HCT116 (cell line): ENCODE data around the gene ROMO1. TPM values are rescaled to one million over a fixed set of nuclear protein-coding genes. Genes with fewer than 3 reads are reported as not detected.

Source experiments
- ATAC-seq: fragments of 200-7000 bp; cut with Tn5 transposase; 2 replicates; pipeline ENCODE4 v1.9.1; 2020; ENCODE audit warnings: mild to moderate bottlenecking, moderate library complexity
- BruUV-seq: library from RNA; stranded (reverse); fragments of 400-500 nt; replicated peaks from 2 replicates; lab custom pipeline; 2021; lab: Mats Ljungman, UMichigan
- CTCF ChIA-PET: fragments of 300-600 bp; sonication (Branson Sonifier 250); formaldehyde crosslinking; loops from one replicate; lab custom pipeline; 2021; ENCODE audit warnings: antibody characterized with exemption; lab: Charles Lee
- POLR2A ChIA-PET: fragments of 300-600, 350-600 bp; sonication (Branson Sonifier 250); formaldehyde crosslinking; loops from one replicate; lab custom pipeline; 2021; ENCODE audit warnings: antibody characterized with exemption; lab: Charles Lee
- RAD21 ChIA-PET, 2 experiments: fragments of 300-600 bp; sonication (Branson Sonifier 250); formaldehyde crosslinking; loops; one replicate each; lab custom pipeline; 2023; ENCODE audit warnings: low total read pairs in 2 of 2; ENCODE audit not compliant: uncharacterized antibody in 2 of 2, unreplicated experiment in 2 of 2, low non-redundant PET in 1 of 2; lab: Charles Lee
- DNase-seq: peaks from one replicate; pipeline ENCODE4 v3.0.0-alpha.2; 2010; ENCODE audit warnings: low read depth, low spot score
- H2AFZ ChIP-seq: fragments of 200-600 bp; shearing (Covaris generic), sonication (generic); 2 replicates; pipeline ENCODE4 v1.6.1; 2017; ENCODE audit warnings: low read depth, mixed run types, mixed read lengths, antibody characterized with exemption, low read length; ENCODE audit not compliant: poor library complexity, severe bottlenecking
- H3K27ac ChIP-seq: 2 replicates; pipeline ENCODE4 v1.5.1; 2012; ENCODE audit warnings: low read depth, low read length
- H3K27me3 ChIP-seq: fragments of 200-600 bp; sonication (generic); 2 replicates; pipeline ENCODE4 v1.6.1; 2016; ENCODE audit warnings: mixed run types, low read length, mixed read lengths; ENCODE audit not compliant: insufficient read depth
- H3K36me3 ChIP-seq, 2 experiments: fragments of 200-500 bp in 1 of 2; fragments of 200-600 bp in 1 of 2; sonication (Bioruptor generic) in 1 of 2; sonication (generic) in 1 of 2; 2 replicates each; pipeline versions ENCODE4 v1.5.1 to v1.6.1; 2014 to 2016; ENCODE audit warnings: low read length in 2 of 2, inconsistent platforms in 1 of 2, mixed read lengths in 1 of 2, mixed run types in 1 of 2; ENCODE audit not compliant: insufficient read depth in 2 of 2, control insufficient read depth in 1 of 2
- H3K4me1 ChIP-seq, 2 experiments: fragments of 200-600 bp in 1 of 2; sonication (generic) in 1 of 2; 2 replicates each; pipeline versions ENCODE4 v1.5.1 to v1.6.1; 2012 to 2017; ENCODE audit warnings: low read length in 2 of 2, inconsistent platforms in 1 of 2, mild to moderate bottlenecking in 1 of 2, mixed read lengths in 1 of 2, mixed run types in 1 of 2, moderate library complexity in 1 of 2; ENCODE audit not compliant: insufficient read depth in 2 of 2, control insufficient read depth in 1 of 2
- H3K4me2 ChIP-seq: fragments of 200-600 bp; sonication (generic); 2 replicates; pipeline ENCODE4 v1.6.1; 2017; ENCODE audit warnings: mixed run types, low read length, mixed read lengths
- H3K4me3 ChIP-seq, 2 experiments: fragments of 200-600 bp in 1 of 2; sonication (generic) in 1 of 2; replicated peaks in 1 of 2; 2 replicates each; pipeline ENCODE4 v1.5.1; 2011 to 2016; ENCODE audit warnings: low read length in 2 of 2, control low read depth in 1 of 2, low read depth in 1 of 2, mild to moderate bottlenecking in 1 of 2, mixed read lengths in 1 of 2, mixed run types in 1 of 2
- H3K79me2 ChIP-seq: fragments of 200-600 bp; sonication (generic); 2 replicates; pipeline ENCODE4 v1.6.1; 2017; ENCODE audit warnings: mild to moderate bottlenecking, mixed run types, low read length, moderate library complexity, mixed read lengths; ENCODE audit not compliant: insufficient read depth
- H3K9ac ChIP-seq: fragments of 200-600 bp; sonication (generic); 2 replicates; pipeline ENCODE4 v1.6.1; 2016; ENCODE audit warnings: low read length, mixed read lengths
- H3K9me2 ChIP-seq: fragments of 200-600 bp; sonication (generic), shearing (Covaris generic); 2 replicates; pipeline ENCODE4 v1.6.1; 2017; ENCODE audit warnings: mixed run types, mild to moderate bottlenecking, moderate library complexity; ENCODE audit not compliant: insufficient read depth
- H3K9me3 ChIP-seq, 2 experiments: fragments of 200-500 bp in 1 of 2; fragments of 200-600 bp in 1 of 2; sonication (Bioruptor generic) in 1 of 2; sonication (generic) in 1 of 2; 2 replicates each; pipeline ENCODE4 v1.6.1; 2014 to 2017; ENCODE audit warnings: low read length in 2 of 2, mixed read lengths in 2 of 2, inconsistent platforms in 1 of 2, low read depth in 1 of 2, mild to moderate bottlenecking in 1 of 2, mixed run types in 1 of 2, moderate library complexity in 1 of 2; ENCODE audit not compliant: control insufficient read depth in 1 of 2, insufficient read depth in 1 of 2
- H4K20me1 ChIP-seq: fragments of 200-600 bp; sonication (generic), shearing (Covaris generic); 2 replicates; pipeline ENCODE4 v1.6.1; 2017; ENCODE audit warnings: mixed run types, mild to moderate bottlenecking, moderate library complexity; ENCODE audit not compliant: insufficient read depth
- CBX3 ChIP-seq: IDR thresholded peaks from 2 replicates; pipeline ENCODE4 v1.6.1; 2012; ENCODE audit warnings: low read depth
- EGR1 ChIP-seq: IDR thresholded peaks from 2 replicates; pipeline ENCODE4 v1.6.1; 2012; ENCODE audit warnings: low read depth
- ELF1 ChIP-seq: IDR thresholded peaks from 2 replicates; pipeline ENCODE4 v1.6.1; 2012; ENCODE audit warnings: low read depth, borderline replicate concordance
- EZH2phosphoT487 ChIP-seq: fragments of 200-600 bp; IDR thresholded peaks from 2 replicates; pipeline ENCODE4 v1.6.1; 2018; ENCODE audit warnings: antibody characterized with exemption, borderline replicate concordance
- SP1 ChIP-seq: IDR thresholded peaks from 2 replicates; pipeline ENCODE4 v1.6.1; 2012; ENCODE audit warnings: low read depth
- TCF7L2 ChIP-seq: IDR thresholded peaks from 2 replicates; pipeline ENCODE4 v1.7.0; 2011; ENCODE audit warnings: borderline replicate concordance, inconsistent platforms; ENCODE audit not compliant: insufficient read depth, insufficient read length; ENCODE audit errors: extremely low read depth
- ZNF274 ChIP-seq: fragments of 200-500 bp; sonication (Bioruptor generic); IDR thresholded peaks from 2 replicates; pipeline ENCODE4 v1.6.1; 2014; ENCODE audit warnings: mild to moderate bottlenecking, low read depth, low read length, inconsistent platforms
- intact Hi-C: fragments of 100-400 bp; cut with micrococcal nuclease; formaldehyde crosslinking; loops from 2 replicates; pipeline ENCODE4 v1.10.0; 2022
- total RNA-seq: library from RNA; stranded (reverse); gene quantifications from one replicate; pipeline ENCODE4 v1.2.1, GENCODE V29; 2021; ENCODE audit not compliant: unreplicated experiment
- TF ChIP-seq, protein P1 (sequence below): IDR thresholded peaks from 2 replicates; pipeline ENCODE4 v1.6.1; 2012
- TF ChIP-seq, protein P2 (sequence below): IDR thresholded peaks from 2 replicates; pipeline ENCODE4 v1.6.1; 2012; ENCODE audit warnings: low read depth

Gene ROMO1
- total RNA-seq, 1 experiment from 2014 or later = 167 TPM

DNA sequence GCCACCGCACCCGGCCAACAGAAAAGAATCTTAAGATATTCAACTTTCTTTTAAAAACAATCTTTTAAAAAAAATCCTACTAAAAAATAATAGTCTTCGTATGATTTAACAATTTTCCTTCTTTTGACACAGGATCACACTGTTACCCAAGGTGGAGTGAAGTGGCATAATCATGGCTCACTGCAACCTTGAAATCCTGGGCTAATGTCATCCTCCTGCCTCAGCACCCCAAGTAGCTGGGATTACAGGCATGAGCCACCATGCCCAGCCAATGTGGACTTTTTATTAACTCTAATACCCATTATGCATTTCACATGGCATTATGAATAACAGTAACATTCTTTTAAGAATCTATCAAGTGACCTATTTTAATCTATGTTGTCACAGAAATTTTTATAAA is 22.0 kb downstream of the ROMO1 start:
- RAD21 ChIA-PET = no interaction called here
- CTCF ChIA-PET = no interaction called here
- peaks cover 100% of the 10 kb centered on the region for H3K79me2 ChIP-seq
- DNase-seq (no peak), ATAC-seq (no peak)
- no peak overlapping the region for H3K4me3 ChIP-seq
- POLR2A ChIA-PET = no interaction called here
- H3K36me3 ChIP-seq = peaks cover 81 to 87% of the 10 kb centered on the region in 2 experiments
- intact Hi-C loops = no loop called here
- H2AFZ ChIP-seq = no peak overlapping the region
- H3K4me1 ChIP-seq = no peaks in the 10 kb centered on the region
- H3K27ac ChIP-seq = no peak overlapping the region
- no peaks in the 10 kb centered on the region for H3K9me3 ChIP-seq
- no peaks in the 10 kb centered on the region for H3K27me3 ChIP-seq
- no TSS peak for BruUV-seq
- H3K9me2 ChIP-seq = no peaks in the 10 kb centered on the region
- H3K9ac ChIP-seq = no peak overlapping the region
- TF ChIP-seq CBX3 (no peak), SP1 (no peak), ZNF274 (no peak), TCF7L2 (no peak), ELF1 (no peak), EGR1 (no peak), EZH2phosphoT487 (no peak)
- TF ChIP-seq, protein P1, sequence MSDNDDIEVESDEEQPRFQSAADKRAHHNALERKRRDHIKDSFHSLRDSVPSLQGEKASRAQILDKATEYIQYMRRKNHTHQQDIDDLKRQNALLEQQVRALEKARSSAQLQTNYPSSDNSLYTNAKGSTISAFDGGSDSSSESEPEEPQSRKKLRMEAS = no peak
- TF ChIP-seq, protein P2, sequence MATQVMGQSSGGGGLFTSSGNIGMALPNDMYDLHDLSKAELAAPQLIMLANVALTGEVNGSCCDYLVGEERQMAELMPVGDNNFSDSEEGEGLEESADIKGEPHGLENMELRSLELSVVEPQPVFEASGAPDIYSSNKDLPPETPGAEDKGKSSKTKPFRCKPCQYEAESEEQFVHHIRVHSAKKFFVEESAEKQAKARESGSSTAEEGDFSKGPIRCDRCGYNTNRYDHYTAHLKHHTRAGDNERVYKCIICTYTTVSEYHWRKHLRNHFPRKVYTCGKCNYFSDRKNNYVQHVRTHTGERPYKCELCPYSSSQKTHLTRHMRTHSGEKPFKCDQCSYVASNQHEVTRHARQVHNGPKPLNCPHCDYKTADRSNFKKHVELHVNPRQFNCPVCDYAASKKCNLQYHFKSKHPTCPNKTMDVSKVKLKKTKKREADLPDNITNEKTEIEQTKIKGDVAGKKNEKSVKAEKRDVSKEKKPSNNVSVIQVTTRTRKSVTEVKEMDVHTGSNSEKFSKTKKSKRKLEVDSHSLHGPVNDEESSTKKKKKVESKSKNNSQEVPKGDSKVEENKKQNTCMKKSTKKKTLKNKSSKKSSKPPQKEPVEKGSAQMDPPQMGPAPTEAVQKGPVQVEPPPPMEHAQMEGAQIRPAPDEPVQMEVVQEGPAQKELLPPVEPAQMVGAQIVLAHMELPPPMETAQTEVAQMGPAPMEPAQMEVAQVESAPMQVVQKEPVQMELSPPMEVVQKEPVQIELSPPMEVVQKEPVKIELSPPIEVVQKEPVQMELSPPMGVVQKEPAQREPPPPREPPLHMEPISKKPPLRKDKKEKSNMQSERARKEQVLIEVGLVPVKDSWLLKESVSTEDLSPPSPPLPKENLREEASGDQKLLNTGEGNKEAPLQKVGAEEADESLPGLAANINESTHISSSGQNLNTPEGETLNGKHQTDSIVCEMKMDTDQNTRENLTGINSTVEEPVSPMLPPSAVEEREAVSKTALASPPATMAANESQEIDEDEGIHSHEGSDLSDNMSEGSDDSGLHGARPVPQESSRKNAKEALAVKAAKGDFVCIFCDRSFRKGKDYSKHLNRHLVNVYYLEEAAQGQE = no peak
- TF ChIP-seq, all 23 proteins: peak for 0
- H4K20me1 ChIP-seq = peaks cover 39% of the 10 kb centered on the region
- no peak overlapping the region for H3K4me2 ChIP-seq
